Hair follicular keratinocyte (primary cell): ENCODE results near the gene RPS6KA1. TPM values are rescaled to one million over a fixed set of nuclear protein-coding genes. Genes with fewer than 3 reads are reported as not detected.

Experiments used
- total RNA-seq: library from RNA; depleted of rRNA; stranded (reverse); fragments of >200 nt; gene quantifications from 2 replicates; pipeline ENCODE4 v1.2.3, GENCODE V29; 2015

Gene RPS6KA1
- 138 and 150 TPM in 2 replicates for total RNA-seq

GRCh38 chr1:26529655-26530409 lies at the start of gene RPS6KA1:
Gene RPS6KA1, plus strand, starts transcription at chr1:26529761. Its CDS starts 160 bp downstream, at chr1:26529921.

Other genes starting within 250 kb of the RPS6KA1 start
- 155 and 186 TPM in 2 replicates for gene SH3BGRL3, start 249.7 kb upstream of the RPS6KA1 start, total RNA-seq
- 1.4 and 2.9 TPM in 2 replicates for gene UBXN11, start 223.1 kb upstream of the RPS6KA1 start, total RNA-seq
- gene CD52, start 211.8 kb upstream of the RPS6KA1 start, total RNA-seq, result 0.55 TPM in 1 of 2 replicates, not detected in the other
- 3.3 and 3.9 TPM in 2 replicates for gene CRYBG2, start 175.6 kb upstream of the RPS6KA1 start, total RNA-seq
- not detected in 2 replicates for gene ZNF683, start 157.0 kb upstream of the RPS6KA1 start, total RNA-seq
- gene LIN28A, start 118.9 kb upstream of the RPS6KA1 start, total RNA-seq, result not detected in 2 replicates
- gene DHDDS, start 97.4 kb upstream of the RPS6KA1 start, total RNA-seq, result 33.2 and 55.4 TPM in 2 replicates
- 268 and 569 TPM in 2 replicates for gene HMGN2, start 57.3 kb upstream of the RPS6KA1 start, total RNA-seq
- gene ARID1A, start 166.3 kb downstream of the RPS6KA1 start, total RNA-seq, result 17.4 and 18.6 TPM in 2 replicates